Adrenal gland (tissue), 12 donors: ENCODE measurements around the gene ARHGAP27. TPM values are rescaled to one million over a fixed set of nuclear protein-coding genes. Genes with fewer than 3 reads are reported as not detected.
A peak's percentile ranks its signal among the peaks of the same experiment; 100 is the strongest.

Source experiments
- DNase-seq, 7 donors: peaks; one replicate each; pipeline ENCODE4 v3.0.0-alpha.2; 2019 to 2020
- H3K27ac ChIP-seq, 5 donors: fragments of 200-600 bp; sonication (generic) in 4 of 5; 1 replicate in 3 of 5; 2 replicates in 2 of 5; pipeline versions ENCODE4 v1.5.1 to v1.8.0; 2016 to 2020; ENCODE audit warnings: mild to moderate bottlenecking in 1 of 5
- H3K27me3 ChIP-seq: fragments of 200-600 bp; 2 replicates; pipeline ENCODE4 v1.8.0; 2021
- H3K36me3 ChIP-seq, 2 donors: fragments of 200-600 bp; replicated peaks in 1 of 2; 1 replicate in 1 of 2; 2 replicates in 1 of 2; pipeline versions ENCODE4 v1.5.1 to v1.8.0; 2018 to 2022
- H3K4me1 ChIP-seq, 2 donors: fragments of 200-600 bp; replicated peaks in 1 of 2; 1 replicate in 1 of 2; 2 replicates in 1 of 2; pipeline versions ENCODE4 v1.5.1 to v1.8.0; 2018 to 2021
- H3K4me3 ChIP-seq, 4 donors: fragments of 200-600 bp; sonication (generic) in 3 of 4; one replicate each; pipeline ENCODE4 v1.5.1; 2016 to 2018
- H3K9me3 ChIP-seq, 3 donors: fragments of 200-600 bp; sonication (generic) in 1 of 3; replicated peaks in 1 of 3; 1 replicate in 2 of 3; 2 replicates in 1 of 3; pipeline versions ENCODE4 v1.5.1 to v1.8.0; 2016 to 2021
- CTCF ChIP-seq, 6 experiments: fragments of 450-650 bp in 4 of 6; fragments of 200-600 bp in 2 of 6; sonication (generic) in 1 of 6; IDR thresholded peaks; 1 replicate in 5 of 6; 2 replicates in 1 of 6; pipeline versions ENCODE4 v1.5.1 to v1.8.0; 2016 to 2021; ENCODE audit warnings: antibody characterized with exemption in 6 of 6, mild to moderate bottlenecking in 2 of 6, moderate library complexity in 1 of 6
- POLR2A ChIP-seq, 2 donors: fragments of 450-650 bp; IDR thresholded peaks; one replicate each; pipeline ENCODE4 v1.6.1; 2017; ENCODE audit warnings: antibody characterized with exemption in 2 of 2, mild to moderate bottlenecking in 2 of 2, moderate library complexity in 1 of 2
- WGBS, 4 donors: extraction: QIAGEN DNeasy Blood & Tissue Kit in 2 of 4; methylation state at CpG; one replicate each; pipeline versions ENCODE4 v1.1.5 to v1.1.7; 2013 to 2017; 5-methylcytosine and 5-hydroxymethylcytosine counted together
- intact Hi-C, 2 donors: fragments of 100-400 bp; cut with DNase I; formaldehyde crosslinking; loops; one replicate each; pipeline versions ENCODE4 v1.14.1 to v1.15.0; 2022 to 2023
- polyA plus RNA-seq, 3 donors: library from polyadenylated mRNA; stranded (reverse); fragments of 200-250 nt in 2 of 3; fragments of 350-450 nt in 1 of 3; fragmentation: Illumina TruSeq in 1 of 3; extraction: RNeasy Lipid Tissue Mini Kit (QIAGEN cat#74804) in 1 of 3; gene quantifications; one replicate each; pipeline ENCODE4 v1.2.3, GENCODE V29; 2013 to 2014
- total RNA-seq, 9 donors: library from RNA; depleted of rRNA in 4 of 9; stranded (reverse); fragments of >200 nt in 4 of 9; fragments of 120-200 nt in 1 of 9; fragmentation: NEBNext Ultra II Directional in 1 of 9; extraction: Animal tissue kit (Norgen Biotek cat#: 25700) in 1 of 9; gene quantifications; one replicate each; pipeline versions ENCODE4 v1.1.0 to v1.2.4, GENCODE V29; 2013 to 2023
- donor health status: healthy with polysubstance abuse.
- donor health status: Bipolar disorder and iron deficiency.
- donor health status: DM: yes; HTN: yes; CAD: no.
- donor health status: DM: no; HTN: no; CAD: no.
- donor health status: DM: no; HTN: no; CAD: no.
- donor health status: DM: yes; HTN: yes; CAD: no.

ARHGAP27 gene
- total and polyA plus RNA-seq, 12 donors: 2.8 to 40.2 (median 17.7) TPM

DNA sequence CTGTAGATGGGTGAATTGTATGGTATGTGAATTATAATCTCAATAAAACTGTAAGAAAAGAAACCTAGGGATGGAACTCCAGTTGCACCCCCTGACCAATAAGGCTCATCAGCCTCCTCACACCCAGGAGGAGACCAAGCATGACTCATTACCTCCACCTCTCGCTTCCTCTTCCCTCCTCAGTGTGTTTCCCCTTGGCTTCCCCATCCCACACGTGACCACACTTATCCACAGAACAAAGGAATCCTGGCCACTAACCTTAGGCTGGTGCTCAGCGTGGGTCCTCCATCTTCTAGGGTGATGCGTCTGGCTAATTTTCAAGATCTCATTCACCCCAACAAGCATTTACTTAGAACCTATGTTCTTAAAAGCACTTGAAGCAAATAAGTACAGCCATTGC, 79.6 kb downstream of the ARHGAP27 start:
- DNase-seq: peak in 2 of 7 donors; percentile 9 to 23

DNA sequence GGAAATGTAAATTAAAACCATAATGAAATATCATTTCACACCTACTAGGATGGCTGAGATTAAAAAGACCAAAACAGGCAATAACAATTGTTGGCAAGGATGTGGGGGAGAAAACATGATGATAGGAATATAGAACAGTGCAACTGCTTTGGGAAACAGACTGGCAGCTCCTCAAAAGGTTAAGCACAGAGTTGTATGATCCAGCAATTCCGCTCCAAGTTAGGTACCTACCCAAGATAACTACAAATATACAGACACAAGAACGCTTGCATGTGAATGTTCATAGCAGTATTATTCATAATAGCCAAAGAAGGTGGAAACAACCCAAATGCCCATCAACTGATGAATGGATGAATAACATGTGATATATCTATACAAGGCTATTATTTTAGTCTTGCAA, 80.8 kb downstream of the ARHGAP27 start:
- H3K27me3 ChIP-seq: no peaks in the 10 kb centered on the region
- H3K27ac ChIP-seq: no peak overlapping the region
- H3K36me3 ChIP-seq: no peaks in the 10 kb centered on the region
- no peak for TF ChIP-seq POLR2A (IDR thresholded peaks at IDR 0.05)
- TF ChIP-seq CTCF (IDR thresholded peaks at IDR 0.05): no peak
- WGBS, 4 donors: 95 to 98% (median 96%) methylated on average over 2 of the region's 2 CpGs
- H3K4me3 ChIP-seq: no peak overlapping the region
- intact Hi-C loops: no loop called here
- DNase-seq: no peak
- no peaks in the 10 kb centered on the region for H3K4me1 ChIP-seq
- no peaks in the 10 kb centered on the region for H3K9me3 ChIP-seq

More for the DNA sequence above, 79.6 kb downstream of the ARHGAP27 start:
- no peaks in the 10 kb centered on the region for H3K4me1 ChIP-seq
- H3K27me3 ChIP-seq: no peaks in the 10 kb centered on the region
- 70 to 93% (median 84%) methylated on average over 4 of the region's 4 CpGs for WGBS, 4 donors
- H3K4me3 ChIP-seq: no peak overlapping the region
- H3K36me3 ChIP-seq: no peaks in the 10 kb centered on the region
- H3K9me3 ChIP-seq: no peaks in the 10 kb centered on the region
- TF ChIP-seq CTCF (IDR thresholded peaks at IDR 0.05) (no peak), POLR2A (IDR thresholded peaks at IDR 0.05) (no peak)
- H3K27ac ChIP-seq: no peak overlapping the region
- intact Hi-C loops: no loop called here

DNA sequence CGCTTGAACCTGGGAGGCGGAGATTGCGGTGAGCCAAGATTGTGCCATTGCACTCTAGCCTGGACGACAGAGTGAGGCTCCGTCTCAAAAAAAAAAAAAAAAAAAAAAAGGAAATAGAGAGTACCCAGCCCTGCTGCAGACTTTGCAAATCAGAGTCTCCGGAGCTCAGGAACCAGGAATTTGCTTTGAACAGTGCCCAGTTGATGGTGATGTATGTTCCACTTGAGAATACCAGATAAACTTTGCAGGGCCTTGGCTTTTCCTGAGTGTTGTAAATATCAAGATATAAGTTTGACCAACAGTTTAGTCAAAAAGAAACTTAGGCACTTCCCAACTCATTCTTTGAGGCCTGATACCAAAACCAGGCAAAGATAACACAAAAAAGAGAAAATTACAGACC, 85.2 kb downstream of the ARHGAP27 start:
- H3K9me3 ChIP-seq: no peaks in the 10 kb centered on the region
- no peaks in the 10 kb centered on the region for H3K36me3 ChIP-seq
- no peaks in the 10 kb centered on the region for H3K27me3 ChIP-seq
- TF ChIP-seq CTCF (IDR thresholded peaks at IDR 0.05) (no peak), POLR2A (IDR thresholded peaks at IDR 0.05) (no peak)
- H3K4me3 ChIP-seq: no peak overlapping the region
- no peak overlapping the region for H3K27ac ChIP-seq
- intact Hi-C loops: no loop called here
- WGBS, 4 donors: 71 to 90% (median 78%) methylated on average over 6 of the region's 6 CpGs
- DNase-seq: peak in 1 of 7 donors; percentile 10
- H3K4me1 ChIP-seq: peaks cover 0 to 8% of the 10 kb centered on the region in 2 donors

DNA sequence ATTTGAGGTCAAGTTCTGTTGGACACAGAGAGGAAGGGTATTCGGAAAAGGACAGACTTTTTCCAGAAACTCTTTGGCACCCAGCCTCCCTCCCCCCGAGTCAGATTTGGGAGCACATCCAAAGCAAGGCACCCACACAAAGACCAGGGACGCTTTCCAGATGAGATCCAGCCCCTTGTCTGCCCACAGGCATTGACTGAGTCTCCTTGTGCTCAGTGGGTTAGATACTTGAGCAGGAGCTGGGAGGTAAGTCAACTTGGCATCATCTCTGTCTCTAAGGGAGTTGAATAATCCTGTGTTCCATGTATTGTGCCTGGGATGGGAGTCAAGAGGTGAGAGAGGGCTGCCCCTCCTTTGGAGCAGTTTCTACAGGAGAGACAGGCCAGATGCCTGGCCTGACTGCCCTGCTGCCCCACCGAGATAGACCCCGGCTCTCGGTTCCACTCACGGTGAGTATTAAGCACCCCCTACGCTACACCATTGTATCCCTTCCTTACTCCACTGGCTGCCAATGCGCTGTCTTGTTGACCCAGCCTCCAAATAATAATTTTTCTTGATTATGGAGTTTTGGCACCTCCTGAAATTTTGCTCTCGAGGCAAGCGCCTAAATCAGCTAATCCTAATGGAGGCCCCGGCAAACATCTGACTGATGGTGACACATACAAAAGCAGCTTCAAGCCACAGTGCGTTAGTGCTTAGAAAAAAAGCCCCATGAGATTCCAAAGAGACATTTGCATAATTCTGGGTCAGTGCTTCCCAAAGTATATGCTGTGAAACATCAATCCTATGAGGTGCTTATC, 86.3 kb downstream of the ARHGAP27 start:
- H3K9me3 ChIP-seq: no peaks in the 10 kb centered on the region
- H3K36me3 ChIP-seq: no peaks in the 10 kb centered on the region
- peak overlapping the region in 1 of 5 donors; percentile 57 for H3K27ac ChIP-seq
- intact Hi-C loops: no loop called here
- no peak for TF ChIP-seq POLR2A (IDR thresholded peaks at IDR 0.05)
- no peak for TF ChIP-seq CTCF (IDR thresholded peaks at IDR 0.05)
- peak in 1 of 7 donors; percentile 46 for DNase-seq
- peaks cover 0 to 8% of the 10 kb centered on the region in 2 donors for H3K4me1 ChIP-seq
- H3K27me3 ChIP-seq: no peaks in the 10 kb centered on the region
- WGBS, 4 donors: 69 to 89% (median 84%) methylated on average over 10 to 13 of the region's 13 CpGs
- H3K4me3 ChIP-seq: no peak overlapping the region
